Measurements from ENCODE around the gene OTUD4.
"Not testable (repeated sequence)": the region's sequence is repeated elsewhere in the genome, so short reads cannot be mapped to it uniquely, and the experiment has no call there.

OTUD4 gene

DNA sequence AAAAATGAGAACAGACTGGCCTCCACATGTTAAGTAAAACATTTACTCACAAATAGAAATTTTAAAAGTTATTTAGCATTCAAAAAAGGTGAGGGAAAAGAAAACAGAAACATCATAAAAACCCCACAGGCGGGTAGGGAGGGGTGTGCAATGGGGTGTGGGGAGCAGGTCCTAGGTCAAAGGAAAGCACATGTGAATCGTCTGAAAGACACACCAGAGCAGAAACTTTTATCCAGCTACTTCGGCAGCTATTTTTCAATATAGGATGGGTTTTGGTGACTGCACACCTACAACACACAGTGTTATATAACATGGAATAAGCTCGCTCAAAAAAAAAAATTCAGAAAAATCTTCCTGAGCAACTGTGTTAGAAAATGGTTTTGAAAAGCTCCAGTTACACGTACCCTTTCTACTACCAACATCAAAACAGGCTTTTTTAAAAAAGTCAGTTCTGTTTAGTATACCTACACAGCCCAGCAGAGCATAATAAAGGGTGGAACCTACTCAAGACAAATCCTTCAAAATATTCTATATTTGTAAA, 1.6 kb downstream of the OTUD4 start:
- DNase-seq (ENCODE audit: low spot score) = peak; percentile 9

DNA sequence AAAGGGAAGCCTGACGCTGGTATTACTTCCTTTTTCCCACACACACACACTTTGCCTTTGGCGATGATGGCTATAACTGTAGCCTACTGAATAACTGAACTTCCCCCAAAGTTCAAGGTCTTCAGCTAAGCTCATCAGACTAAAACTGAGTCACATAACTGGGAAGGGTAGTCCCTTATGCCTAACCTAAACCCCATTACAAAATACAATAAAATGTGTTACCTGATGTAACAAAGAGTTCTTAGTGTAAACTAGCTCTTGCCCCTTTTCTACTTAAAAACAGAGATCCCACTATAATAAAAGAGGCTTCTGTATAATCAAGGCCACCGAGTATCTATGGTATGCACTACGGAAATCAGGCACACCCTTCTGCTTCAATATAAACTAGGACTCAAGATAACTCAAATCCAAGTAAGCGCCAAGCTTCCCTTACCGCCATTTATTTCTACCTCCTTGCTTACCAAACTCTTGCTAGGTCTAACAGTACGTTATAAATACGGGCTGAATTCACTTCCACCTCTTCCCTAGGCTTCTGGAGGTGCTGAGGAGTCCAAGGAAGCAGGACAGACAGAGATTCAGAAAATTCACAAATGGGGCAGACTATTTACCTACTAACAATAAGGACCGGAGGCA, 2.4 kb downstream of the OTUD4 start:
- peak; percentile 55 for DNase-seq (ENCODE audit: low spot score)

DNA sequence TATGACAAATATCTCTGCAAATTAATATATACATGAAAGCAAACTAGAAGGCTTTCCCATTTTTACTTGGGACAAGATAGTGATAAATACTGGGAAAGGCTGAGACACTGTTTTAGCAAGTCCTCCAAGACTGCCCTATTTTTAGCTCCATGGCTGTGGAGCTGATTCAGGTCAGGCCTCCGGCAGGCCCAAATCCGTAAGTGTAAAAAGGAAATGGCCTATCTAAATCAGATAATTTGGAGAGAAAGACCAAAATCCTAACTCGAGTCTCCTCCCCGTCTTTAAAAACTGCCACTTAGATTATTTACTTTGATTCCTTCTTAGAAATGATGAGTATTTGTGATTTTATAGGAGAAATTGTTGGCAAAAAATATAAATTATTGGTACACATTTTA, 2.9 kb downstream of the OTUD4 start:
- no peak for DNase-seq (ENCODE audit: low spot score)

DNA sequence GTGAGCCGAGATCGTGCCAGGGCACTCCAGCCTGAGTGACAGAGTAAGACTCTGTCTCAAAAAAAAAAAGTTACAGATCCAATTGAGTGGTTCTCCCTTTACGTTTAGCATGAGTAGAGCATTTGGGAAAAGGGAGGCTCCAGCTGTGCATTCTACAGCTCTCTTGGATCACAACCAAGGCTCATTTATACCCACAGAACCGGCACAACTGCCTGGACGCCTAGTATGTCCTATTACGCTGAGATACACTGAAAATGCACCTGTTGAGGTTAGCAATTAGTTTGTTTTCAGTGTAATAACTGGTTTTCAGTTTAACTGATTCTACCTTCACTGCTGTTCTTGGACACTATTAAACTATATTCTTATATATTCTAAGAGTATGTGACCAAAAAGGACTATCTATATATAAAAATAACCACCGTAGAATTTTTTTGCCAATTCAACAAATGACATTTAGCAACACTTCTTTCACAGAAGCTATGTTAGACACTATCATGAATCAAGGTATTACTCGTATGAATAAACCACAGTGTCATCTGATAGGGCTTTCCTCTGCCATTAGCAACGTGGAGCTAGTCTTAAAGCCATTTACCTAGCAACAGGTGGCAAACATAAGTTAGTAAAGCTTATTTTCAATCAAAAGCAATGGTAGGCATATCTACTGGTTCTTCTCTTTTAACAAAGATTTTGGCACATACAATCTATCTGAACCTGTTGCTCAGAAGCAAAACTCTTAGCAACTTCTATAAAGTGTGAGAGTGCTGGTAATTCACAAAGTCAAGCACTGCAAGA, 3.6 kb downstream of the OTUD4 start:
- DNase-seq (ENCODE audit: low spot score) = no peak

DNA sequence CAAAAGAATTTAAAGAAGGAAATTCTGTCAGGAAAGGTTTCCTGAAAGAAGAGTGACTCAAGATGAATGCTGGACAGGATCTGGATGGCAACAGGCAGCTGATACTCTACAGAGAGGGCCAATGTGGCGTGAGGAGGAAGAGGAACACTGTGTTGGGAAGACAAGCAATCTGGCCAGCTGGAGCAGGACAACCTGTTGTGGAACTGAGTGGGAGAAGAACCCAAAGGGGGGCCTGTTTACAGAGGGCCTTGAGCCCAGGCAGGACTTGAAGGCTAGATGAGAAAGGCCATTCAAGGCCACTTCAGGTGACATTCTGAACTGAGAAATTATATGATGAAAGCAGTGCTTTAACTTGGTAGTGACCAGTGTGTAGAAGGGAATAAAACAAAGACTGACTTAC, 8.5 kb downstream of the OTUD4 start:
- DNase-seq (ENCODE audit: low spot score) = no peak

DNA sequence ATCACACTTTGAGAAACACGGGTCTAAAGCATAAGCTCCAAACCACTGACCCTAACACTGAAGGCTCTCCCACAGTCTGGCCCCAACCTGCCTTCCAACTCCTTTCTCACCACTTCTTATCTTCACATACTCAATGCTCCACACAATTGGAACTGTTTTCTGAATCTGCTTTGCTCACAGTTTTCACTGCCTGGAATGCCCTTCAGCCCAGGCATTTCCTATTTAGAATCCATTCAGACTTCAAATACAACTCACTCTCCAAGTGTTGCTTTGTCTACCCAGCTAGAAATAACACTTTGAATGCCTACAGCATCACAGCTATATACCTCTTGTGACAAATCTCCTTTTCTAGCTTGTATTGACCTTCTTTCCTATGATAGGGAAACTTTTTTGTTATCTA, 10.2 kb downstream of the OTUD4 start:
- DNase-seq (ENCODE audit: low spot score) = no peak

DNA sequence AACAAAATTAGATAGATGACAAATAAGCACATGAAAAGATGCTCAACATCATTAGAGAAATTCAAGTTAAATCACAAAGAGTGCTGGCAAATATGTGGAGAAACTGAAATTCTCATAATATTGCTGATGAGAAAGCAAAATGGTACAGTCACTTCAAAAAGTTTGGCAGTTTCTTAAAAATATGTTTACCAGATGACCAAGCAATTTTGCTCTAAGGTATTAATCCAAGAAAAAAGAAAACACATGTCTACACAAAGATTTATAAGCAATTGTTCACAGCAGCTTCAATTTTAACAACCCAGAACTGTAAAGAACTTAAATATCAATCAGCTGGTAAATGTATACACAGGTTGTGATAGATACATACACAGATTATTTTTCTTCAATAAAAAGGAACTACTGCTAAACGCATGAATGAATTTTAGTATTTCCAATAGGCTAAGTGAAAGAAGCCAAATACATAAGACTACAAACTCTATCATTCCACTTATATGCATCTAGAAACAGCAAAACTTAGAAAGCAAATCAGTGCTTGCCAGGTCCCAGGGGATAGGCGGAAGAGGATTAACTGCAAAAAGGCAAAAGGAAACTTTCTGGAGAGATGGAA, 11.7 kb downstream of the OTUD4 start:
- no peak for DNase-seq (ENCODE audit: low spot score)

DNA sequence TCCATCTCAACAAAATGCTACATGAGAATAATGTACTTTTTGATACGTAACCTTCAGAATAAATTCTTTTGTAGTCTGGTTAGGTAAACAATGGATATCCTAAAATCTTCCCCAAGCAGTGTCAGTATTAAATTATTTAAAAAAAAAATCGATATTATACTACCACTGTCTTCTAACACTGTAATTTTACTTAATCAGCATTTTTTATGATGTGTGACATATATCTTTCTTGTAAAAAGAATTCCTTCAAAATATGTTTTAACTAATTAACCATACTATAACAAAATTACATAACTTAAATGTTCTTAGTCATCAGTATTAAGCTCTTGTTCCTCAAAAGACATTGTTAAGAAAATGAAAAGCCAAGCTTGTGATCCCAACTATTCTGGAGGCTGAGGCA, 12.5 kb downstream of the OTUD4 start:
- no peak for DNase-seq (ENCODE audit: low spot score)

DNA sequence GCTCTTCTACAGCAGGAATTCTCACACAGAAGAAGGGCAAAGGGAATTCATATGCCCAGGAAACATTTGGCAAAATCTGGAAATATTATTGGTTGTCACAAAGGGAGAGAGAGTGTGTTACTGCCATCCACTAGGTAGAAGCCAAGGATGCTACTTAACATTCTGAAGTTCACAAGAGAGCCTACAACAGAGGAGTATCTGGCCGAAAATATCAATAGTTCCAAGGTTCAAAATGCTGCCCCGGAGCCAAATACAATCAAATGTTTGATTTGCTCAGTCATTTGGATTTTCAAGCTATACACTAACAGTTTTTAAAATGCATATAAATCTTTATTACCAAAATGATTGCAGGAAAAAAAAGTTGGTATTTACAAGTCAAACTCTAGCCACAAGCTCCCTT, 18.8 kb downstream of the OTUD4 start:
- DNase-seq (ENCODE audit: low spot score) = no peak

DNA sequence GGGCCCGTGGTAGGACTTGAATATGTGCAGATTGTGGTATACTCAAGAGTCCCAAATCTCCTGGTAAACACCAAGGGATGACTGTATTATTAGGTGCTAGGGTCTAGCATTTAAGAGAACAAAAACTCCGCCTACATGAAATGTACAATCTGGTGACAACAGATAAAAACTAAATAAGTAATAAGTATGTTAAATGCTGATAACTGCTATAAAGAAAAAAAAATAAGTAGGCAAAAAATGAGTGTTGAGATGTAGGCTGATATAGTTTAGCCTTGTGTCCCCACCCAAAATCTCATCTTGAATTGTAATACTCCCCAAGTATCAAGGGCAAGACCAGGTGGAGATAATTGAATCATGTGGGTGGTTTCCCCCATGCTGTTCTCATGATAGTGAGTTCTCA, 23.4 kb downstream of the OTUD4 start:
- DNase-seq (ENCODE audit: low spot score) = no peak

DNA sequence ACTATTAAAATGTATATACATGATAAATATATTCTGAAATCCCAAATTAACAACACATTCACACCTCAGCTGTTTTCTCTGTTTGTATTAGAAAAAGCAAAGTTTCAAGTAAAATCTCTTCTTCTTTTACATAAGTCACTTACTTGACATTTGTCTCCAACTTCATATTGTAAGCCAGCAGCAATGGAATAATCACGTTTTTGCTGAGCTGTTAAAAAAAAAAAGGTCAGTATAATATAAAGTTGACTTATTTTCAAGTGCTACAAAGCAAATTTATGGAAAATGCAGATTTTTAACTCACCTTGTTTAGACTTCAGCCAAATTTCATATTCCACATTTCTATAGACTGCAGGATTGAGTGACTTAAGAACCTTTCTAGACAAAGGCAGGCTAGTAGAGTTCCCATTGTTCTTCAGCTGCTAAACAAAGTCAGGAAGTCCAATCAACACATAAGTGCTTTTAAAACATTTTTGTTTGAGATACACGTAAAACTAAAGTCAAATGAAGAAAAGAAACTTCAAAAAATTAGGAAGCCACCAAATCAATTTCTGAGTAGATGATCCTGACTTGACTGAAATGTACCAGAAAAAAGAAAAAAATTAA, 25.0 kb downstream of the OTUD4 start:
- no peak for DNase-seq (ENCODE audit: low spot score)

DNA sequence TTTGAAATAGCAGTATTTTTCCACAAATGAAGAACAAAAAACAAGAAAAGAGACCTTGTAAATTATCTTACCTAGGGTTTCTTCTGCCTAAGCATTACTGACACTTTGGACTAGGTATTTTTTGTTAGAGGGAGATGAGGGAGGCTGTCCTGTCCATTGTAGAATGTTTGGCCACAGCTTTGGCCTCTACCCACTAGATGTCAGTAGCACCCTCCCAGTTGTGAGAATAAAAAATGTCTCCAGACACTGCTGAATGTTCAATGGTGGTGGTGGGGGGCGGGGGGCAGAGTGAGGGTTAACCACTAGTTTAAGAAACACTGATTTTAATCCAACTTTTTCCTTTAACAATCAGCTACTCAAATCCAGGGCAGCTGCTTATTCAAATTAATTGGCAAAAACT, 25.8 kb downstream of the OTUD4 start:
- DNase-seq (ENCODE audit: low spot score) = no peak

DNA sequence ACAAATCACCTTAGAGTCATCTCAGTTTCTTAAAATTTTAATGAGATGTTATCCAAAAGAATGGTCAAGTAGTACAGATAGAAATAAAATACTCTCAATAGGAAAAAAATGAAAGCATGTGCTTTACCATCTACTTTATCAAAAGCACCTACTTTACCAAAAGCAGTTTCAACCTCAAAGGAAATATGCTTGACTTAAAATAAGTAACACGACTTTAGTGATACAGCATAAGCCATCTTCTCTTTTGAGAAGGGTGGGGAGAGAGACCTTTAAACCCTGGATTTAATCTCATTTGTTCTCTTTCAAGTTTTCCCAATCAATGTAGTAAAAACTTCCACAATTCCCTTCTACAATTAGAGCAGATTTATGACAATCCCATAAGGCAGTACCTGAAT, 26.5 kb downstream of the OTUD4 start:
- no peak for DNase-seq (ENCODE audit: low spot score)

DNA sequence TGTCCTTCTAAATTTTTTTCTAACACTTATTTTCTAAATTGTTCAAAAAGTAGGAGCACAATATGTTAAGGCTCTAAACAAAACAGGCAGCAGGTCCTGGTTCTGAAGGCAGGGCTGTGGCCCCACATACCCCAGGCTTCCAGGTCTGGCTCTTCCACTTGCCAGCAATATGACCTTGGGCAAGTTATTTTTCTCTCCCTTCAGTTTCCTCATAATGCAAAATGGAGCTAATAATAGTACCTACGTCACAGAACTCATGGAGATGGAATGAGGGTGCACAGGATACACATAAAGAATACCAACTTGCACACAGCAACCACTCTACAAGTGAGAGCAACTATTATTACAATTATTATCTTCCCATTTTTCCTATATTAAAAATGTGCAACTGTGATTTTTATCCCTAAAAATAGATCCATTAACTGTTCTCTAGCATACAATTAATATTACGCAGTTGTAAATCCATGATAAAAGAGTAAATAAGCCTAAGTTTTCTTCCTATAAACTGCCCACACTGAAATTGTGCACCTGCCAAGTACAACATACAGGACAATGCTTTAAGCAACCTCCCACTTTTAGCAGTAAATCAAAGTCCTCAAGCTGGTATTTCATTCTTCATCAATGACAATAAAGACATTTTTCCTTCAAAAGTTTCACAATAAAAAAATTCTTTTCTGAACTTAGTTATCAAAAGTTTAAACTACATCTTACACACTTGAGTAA, 27.0 kb downstream of the OTUD4 start:
- DNase-seq (ENCODE audit: low spot score) = no peak

DNA sequence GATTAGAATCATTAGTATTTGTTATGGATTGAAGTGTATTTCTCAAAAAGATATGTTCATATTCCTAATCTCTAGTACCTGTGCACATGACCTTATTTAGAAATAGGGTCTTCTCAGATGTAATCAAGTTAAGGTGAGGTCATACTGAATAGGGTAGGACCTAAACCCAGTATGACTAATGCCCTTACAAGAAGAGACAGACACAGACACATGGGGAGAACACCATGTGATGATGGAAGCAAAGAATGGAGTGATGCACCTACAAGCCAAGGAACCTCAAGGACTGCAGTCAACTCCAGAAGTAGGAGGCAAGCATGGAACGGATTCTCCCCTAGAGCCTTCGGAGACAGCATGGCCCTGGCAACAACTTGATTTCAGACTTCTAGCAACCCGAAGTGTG, 31.4 kb downstream of the OTUD4 start:
- DNase-seq (ENCODE audit: low spot score) = no peak

DNA sequence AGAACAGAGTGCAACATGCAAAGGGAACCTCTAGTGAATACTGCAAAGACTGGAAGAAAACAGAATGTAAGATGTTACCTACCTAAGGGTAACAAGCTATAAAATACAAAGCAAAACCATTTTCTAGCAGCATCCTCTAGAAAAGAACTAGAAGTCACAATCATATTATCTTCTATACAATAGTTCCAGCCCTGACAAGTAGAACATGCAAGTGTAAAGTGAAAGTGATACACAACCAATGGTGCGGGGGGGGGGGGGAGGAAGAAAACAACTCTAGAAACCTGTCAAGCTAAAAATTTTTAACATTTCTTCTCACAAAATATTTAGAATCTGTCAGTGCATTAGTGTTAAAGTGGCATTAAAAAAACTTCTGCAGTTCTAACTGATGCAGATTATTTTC, 44.2 kb downstream of the OTUD4 start:
- not testable (repeated sequence) for DNase-seq (ENCODE audit: low spot score)

DNA sequence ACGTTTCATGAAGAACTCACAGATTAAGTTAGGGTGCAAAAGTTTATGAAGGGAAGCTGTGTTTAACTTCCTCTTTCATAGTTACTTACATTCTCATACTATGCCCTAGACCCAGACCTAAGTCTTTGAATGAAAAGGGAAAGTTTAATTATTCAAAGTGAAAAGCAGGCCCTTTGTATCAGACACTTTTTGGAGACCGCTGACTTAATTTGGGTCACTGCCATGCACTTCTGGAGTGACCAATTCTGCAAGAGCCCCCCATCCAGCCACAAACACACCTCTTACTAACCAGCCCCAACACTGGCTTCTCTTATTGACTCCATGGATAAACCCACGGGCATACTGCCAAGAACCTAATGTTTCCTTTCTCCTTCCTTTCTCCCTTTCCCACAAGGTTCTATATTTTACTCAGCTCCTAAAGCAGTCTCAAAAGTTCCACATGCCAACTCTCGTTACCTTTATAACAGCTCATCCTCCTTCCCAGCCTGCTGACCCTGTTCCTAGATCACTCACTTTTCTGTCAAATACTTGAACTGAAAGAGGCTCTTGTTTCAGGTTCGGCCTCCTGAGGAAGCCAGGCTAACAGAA, 47.8 kb downstream of the OTUD4 start:
- no peak for DNase-seq (ENCODE audit: low spot score)

DNA sequence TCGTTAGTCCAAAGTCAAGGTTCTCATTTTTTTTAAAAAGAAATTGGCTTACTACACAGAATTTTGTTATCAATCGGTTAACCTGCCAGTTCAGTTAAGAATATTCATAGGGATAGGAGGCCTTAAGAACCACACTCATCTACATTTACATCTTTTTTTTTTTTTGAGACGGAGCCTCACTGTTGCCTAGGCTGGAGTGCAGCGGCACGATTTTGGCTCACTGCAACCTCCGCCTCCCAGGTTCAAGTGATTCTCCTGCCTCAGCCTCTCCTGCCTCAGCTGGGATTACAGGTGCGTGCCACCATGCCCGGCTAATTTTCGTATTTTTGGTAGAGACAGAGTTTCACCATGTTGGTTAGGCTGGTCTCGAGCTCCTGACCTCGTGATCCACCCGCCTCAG, 48.5 kb downstream of the OTUD4 start:
- DNase-seq (ENCODE audit: low spot score) = no peak

DNA sequence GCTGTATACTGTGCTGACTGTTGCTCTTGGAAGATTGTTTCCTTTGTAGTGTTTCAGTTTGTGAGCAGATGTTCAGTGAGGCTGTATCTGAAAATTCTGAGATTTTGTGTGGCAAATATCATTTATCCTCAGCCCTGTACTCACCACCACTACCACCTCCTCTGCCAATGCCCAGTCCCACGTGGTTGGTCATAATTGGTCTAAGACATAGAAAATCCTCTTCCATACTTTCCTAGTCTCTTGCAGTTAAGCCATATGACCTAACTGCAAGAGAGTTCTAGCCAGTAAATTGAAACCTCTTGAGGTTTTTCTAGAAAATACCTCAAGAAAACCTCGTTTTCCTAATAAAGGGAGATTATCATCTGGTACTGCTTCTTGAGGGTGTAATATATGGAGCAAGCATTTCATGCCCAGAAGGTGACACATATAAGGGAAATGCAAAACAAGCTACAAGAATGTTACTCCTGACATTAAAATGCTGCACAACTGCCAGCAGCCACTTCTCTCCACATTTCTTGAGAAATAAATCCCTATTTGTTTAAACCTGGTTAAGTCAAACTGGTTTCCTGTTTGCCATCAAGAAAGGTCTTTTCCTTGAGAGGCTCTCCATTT, 49.5 kb downstream of the OTUD4 start:
- no peak for DNase-seq (ENCODE audit: low spot score)

DNA sequence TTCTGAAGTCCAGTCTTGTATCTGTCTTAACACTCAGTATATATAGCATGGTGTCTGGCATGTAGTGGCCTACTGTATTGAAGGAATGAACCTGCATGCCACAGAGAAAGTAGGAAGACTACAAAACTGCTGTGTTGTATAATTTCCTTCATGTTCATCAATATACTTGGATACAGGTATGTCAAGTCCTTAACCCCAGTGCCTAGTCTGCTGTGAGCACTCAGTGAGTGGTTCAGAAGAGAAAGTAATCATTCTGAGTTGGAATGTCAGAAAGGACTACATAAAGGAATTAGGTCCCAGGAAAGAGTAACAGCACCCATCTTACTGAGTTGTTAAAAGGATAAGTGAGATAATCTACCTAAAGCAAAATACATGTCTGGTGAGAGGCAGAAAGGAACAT, 50.3 kb downstream of the OTUD4 start:
- no peak for DNase-seq (ENCODE audit: low spot score)

DNA sequence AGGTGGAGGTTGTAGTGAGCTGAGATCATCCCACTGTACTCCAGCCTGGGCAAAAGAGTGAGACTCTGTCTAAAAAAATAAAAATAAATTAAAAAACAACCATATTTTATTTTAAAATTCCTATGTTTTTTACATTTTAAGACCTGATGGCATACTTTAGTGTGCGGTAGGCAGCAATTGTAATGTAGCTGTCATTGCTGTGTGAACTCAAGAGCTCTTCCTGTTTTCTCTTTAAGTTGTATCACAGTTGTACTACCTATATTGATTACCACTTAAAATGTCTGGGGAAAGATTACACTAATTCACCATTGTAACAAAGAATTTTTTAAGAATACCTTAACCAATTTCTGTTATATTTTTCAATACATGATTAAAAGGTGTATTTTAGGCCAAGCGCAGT, 55.0 kb downstream of the OTUD4 start:
- DNase-seq (ENCODE audit: low spot score) = no peak

All from LoVo (cell line).